Dermis lymphatic vessel endothelial cell (primary cell): Measurements from ENCODE around the gene THPO. TPM values are rescaled to one million over a fixed set of nuclear protein-coding genes. Genes with fewer than 3 reads are reported as not detected.

Experiments used
- total RNA-seq: library from RNA; depleted of rRNA; stranded (reverse); fragments of >200 nt; gene quantifications from 2 replicates; pipeline ENCODE4 v1.2.1, GENCODE V29; 2014

THPO gene
- total RNA-seq: under 0.01 and 0.09 TPM in 2 replicates

DNA sequence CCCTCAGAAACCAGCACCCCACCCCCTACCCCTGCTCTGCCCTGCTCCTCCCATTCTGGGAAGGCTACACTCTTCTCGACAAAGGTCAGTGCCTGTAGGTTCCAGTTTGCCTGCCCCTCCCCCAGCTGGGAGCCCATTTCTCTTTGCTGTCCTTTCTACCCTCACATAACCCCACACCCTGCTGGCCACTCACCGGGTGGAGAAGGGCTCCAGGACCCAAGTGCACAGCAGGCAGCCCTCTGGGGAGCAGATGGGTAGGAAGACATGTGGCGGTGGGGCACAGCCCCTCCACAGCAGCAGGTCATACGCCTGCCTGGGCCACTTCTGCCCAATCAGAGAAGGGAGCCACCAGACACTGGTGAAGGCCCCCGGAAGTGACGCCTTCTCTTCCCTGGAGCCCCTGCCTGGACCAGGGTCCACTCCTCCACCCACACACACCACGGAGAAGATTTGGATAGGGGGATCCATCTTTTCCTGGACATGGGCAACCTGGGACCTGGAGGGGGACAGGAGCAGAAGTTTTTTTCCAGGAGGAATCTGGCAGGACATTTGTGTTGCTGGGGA is at the start of gene THPO:
Gene THPO (minus strand): TSS at position 326 of the 564 bp plus-strand sequence. CDS start 1,948 bp downstream, outside the sequence.

DNA sequence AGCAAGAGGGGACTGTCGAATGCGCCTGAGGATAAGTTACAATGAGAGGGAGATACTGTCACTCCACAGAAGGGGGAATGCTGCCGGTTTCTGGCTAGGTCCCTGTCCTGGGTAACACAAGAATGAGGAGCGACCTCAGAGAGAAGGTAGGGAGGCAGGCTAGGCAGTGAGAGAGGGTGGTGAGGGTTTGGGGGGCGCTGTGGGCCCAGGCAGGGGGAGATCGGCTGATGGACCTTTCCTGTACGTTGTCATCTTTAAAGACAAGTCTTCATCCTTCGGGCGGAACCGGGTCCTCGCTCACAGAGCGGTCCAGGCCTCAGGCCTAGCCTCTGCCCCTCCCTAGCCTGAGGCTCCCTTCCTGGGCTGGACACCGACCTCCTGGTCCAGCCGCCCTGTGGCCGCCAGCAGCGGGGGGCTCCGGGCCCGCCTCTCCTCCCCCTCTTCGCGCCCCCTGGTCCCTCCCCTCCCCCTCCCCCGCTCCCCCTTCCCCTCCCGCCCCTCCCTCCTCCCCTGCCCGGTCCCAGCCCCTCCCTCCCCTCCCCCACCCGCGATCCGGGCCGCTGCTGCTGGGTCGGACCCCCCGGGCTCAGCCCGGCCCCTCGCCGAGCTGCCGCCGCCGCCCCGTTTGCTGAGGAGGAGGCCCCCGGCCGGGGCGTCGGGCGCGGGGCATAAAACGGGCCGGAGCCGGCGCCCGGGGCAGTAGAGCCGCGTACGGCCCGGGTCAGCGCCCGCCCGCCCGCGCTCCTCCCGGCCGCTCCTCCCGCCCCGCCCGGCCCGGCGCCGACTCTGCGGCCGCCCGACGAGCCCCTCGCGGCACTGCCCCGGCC is 1.6 kb upstream of the THPO start, which contains the start of gene CHRD:
Gene CHRD (plus strand): TSS at position 697 of the 827 bp plus-strand sequence. CDS start 265 bp downstream, outside the sequence.

DNA sequence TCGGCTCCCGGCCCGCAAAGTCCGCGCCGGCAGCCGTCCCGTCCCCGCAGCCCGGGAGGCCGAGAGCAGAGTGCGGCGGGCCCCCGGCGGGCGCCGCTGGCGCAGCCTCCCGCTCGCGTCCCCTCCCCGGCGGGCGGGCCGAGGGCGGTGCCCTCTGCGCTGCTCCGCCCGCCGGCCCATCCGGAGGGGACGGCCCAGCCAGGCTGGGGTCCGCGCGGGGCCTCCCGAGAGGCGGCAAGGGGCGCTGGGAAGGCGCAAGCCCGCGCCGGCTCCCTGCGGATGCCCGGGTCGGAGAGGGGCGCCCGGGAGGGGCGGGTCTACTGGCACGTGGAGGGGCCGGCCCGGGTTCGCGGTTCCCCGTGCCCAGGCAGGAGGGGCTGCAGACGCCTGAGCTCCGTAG is 16.5 kb downstream of the THPO start, which contains the start of the genes CLCN2 and POLR2H:
Gene CLCN2 (minus strand): TSS at position 74 of the 400 bp plus-strand sequence. CDS start 126 bp downstream, outside the sequence.
Gene POLR2H (plus strand): TSS at position 179 of the 400 bp plus-strand sequence. CDS start 1,783 bp downstream, outside the sequence.

DNA sequence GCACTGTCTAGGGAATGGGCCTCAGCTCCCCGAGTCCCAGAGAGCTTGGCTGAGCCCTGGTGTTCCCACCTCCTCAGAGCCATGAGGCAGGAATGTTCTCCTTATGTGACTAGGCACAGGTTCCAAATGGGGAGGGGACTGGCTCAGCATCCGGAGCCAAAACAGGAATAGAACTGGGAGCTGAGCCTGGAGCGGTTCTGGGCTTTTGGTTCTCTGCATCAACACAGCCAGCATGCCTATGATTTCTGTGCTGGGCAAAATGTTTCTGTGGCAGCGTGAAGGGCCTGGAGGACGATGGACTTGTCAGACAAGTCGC is 40.6 kb downstream of the THPO start, which contains the start of gene FAM131A:
Gene FAM131A (plus strand): TSS at position 202 of the 316 bp plus-strand sequence. CDS start 31 bp downstream, at position 233.

Other genes with a start within 250 kb of the THPO start
- 34.0 and 43.5 TPM in 2 replicates for gene EIF2B5, start 242.8 kb downstream of the THPO start, total RNA-seq
- gene DVL3, start 222.8 kb downstream of the THPO start, total RNA-seq: 17.8 and 21.4 TPM in 2 replicates
- 468 and 497 TPM in 2 replicates for gene AP2M1, start 203.4 kb downstream of the THPO start, total RNA-seq
- gene ABCF3, start 192.0 kb downstream of the THPO start, total RNA-seq: 49.1 and 53.1 TPM in 2 replicates
- gene VWA5B2, start 148.6 kb downstream of the THPO start, total RNA-seq: not detected in 2 replicates
- gene ALG3, start 129.2 kb downstream of the THPO start, total RNA-seq: 17.8 and 21.1 TPM in 2 replicates
- gene EEF1AKMT4, start 128.5 kb downstream of the THPO start, total RNA-seq: 2.6 and 4.0 TPM in 2 replicates
- gene CAMK2N2, start 116.7 kb downstream of the THPO start, total RNA-seq: not detected in 2 replicates
- not detected in 2 replicates for gene ECE2, start 102.2 kb downstream of the THPO start, total RNA-seq
- gene PSMD2, start 79.0 kb downstream of the THPO start, total RNA-seq: 331 and 355 TPM in 2 replicates
- gene EIF4G1, start 63.6 kb downstream of the THPO start, total RNA-seq: 207 TPM in 2 replicates
- 27.2 and 28.5 TPM in 2 replicates for gene FAM131A, start 40.6 kb downstream of the THPO start, total RNA-seq
- gene CLCN2, start 16.6 kb downstream of the THPO start, total RNA-seq: 1.8 and 2.6 TPM in 2 replicates
- gene POLR2H, start 16.5 kb downstream of the THPO start, total RNA-seq: 81.6 and 88.5 TPM in 2 replicates
- 0.43 and 0.69 TPM in 2 replicates for gene CHRD, start 1.8 kb upstream of the THPO start, total RNA-seq
- under 0.01 and 0.09 TPM in 2 replicates for gene EPHB3, start 183.6 kb upstream of the THPO start, total RNA-seq